Panc1 (cell line): ENCODE results near the gene TANC1. TPM values are rescaled to one million over a fixed set of nuclear protein-coding genes. Genes with fewer than 3 reads are reported as not detected.

Experiments used
- ATAC-seq: fragments of 200-7000 bp; cut with Tn5 transposase; 2 replicates; pipeline ENCODE4 v1.9.1; 2020; ENCODE audit warnings: mild to moderate bottlenecking, moderate library complexity
- BruUV-seq: library from RNA; stranded (reverse); fragments of 400-500 nt; replicated peaks from 2 replicates; lab custom pipeline; 2021; lab: Mats Ljungman, UMichigan
- CTCF ChIA-PET: fragments of 300-600 bp; sonication (Branson Sonifier 250); formaldehyde crosslinking; loops from one replicate; lab custom pipeline; 2022; ENCODE audit warnings: antibody characterized with exemption; lab: Charles Lee
- POLR2A ChIA-PET: fragments of 300-600 bp; sonication (Branson Sonifier 250); formaldehyde crosslinking; loops from one replicate; lab custom pipeline; 2022; ENCODE audit warnings: antibody characterized with exemption; lab: Charles Lee
- DNase-seq: peaks from one replicate; pipeline ENCODE4 v3.0.0-alpha.2; 2010; ENCODE audit warnings: low read depth, low spot score
- H3K27ac ChIP-seq: 2 replicates; pipeline ENCODE4 v1.5.1; 2011; ENCODE audit warnings: mild to moderate bottlenecking, low read length, inconsistent platforms
- H3K27me3 ChIP-seq: fragments of 200-500 bp; sonication (Bioruptor generic); 2 replicates; pipeline ENCODE4 v1.6.0; 2014; ENCODE audit warnings: low read length, inconsistent platforms; ENCODE audit not compliant: control insufficient read depth, insufficient read depth
- H3K36me3 ChIP-seq: fragments of 200-500 bp; sonication (Bioruptor generic); 2 replicates; pipeline ENCODE4 v1.5.1; 2014; ENCODE audit warnings: inconsistent platforms, mild to moderate bottlenecking, low read length, moderate library complexity; ENCODE audit not compliant: control insufficient read depth, insufficient read depth
- H3K4me1 ChIP-seq: 2 replicates; pipeline ENCODE4 v1.5.1; 2011; ENCODE audit warnings: inconsistent platforms, mild to moderate bottlenecking, low read length, moderate library complexity; ENCODE audit not compliant: control insufficient read depth, insufficient read depth
- H3K4me3 ChIP-seq, 2 experiments: 2 replicates each; pipeline ENCODE4 v1.5.1; 2011 to 2012; ENCODE audit warnings: low read depth in 2 of 2, low read length in 2 of 2, mild to moderate bottlenecking in 2 of 2, inconsistent platforms in 1 of 2, moderate library complexity in 1 of 2
- H3K9me3 ChIP-seq: fragments of 200-500 bp; sonication (Bioruptor generic); 2 replicates; pipeline ENCODE4 v1.5.1; 2014; ENCODE audit warnings: low read depth, mild to moderate bottlenecking, inconsistent platforms, low read length, moderate library complexity; ENCODE audit not compliant: control insufficient read depth, insufficient read depth
- CTCF ChIP-seq: fragments of 450-650 bp; IDR thresholded peaks from 2 replicates; pipeline ENCODE4 v1.5.1; 2017; ENCODE audit warnings: mild to moderate bottlenecking
- POLR2AphosphoS5 ChIP-seq: IDR thresholded peaks from 2 replicates; pipeline ENCODE4 v1.6.1; 2012; ENCODE audit warnings: mild to moderate bottlenecking, low read depth, low read length, moderate library complexity
- REST ChIP-seq, 2 experiments: IDR thresholded peaks; 2 replicates each; pipeline ENCODE4 v1.6.1; 2011 to 2012; ENCODE audit warnings: low read depth in 2 of 2, control low read depth in 1 of 2, low read length in 1 of 2, mild to moderate bottlenecking in 1 of 2, moderate library complexity in 1 of 2; ENCODE audit not compliant: insufficient read depth in 1 of 2
- SIN3A ChIP-seq: IDR thresholded peaks from 2 replicates; pipeline ENCODE4 v1.6.1; 2012; ENCODE audit warnings: low read depth, mild to moderate bottlenecking, low read length, moderate library complexity, borderline replicate concordance; ENCODE audit not compliant: insufficient read depth
- TCF7L2 ChIP-seq: IDR thresholded peaks from 2 replicates; pipeline ENCODE4 v1.6.1; 2011; ENCODE audit warnings: mild to moderate bottlenecking, low read depth, low read length, inconsistent platforms
- in situ Hi-C: cut with HindIII; loops from 2 replicates; pipeline ENCODE4 v1.10.0; 2016; ENCODE audit warnings: low sequenced_read_pairs, low pct_unique_long_range_greater_than_20kb
- intact Hi-C: fragments of 100-400 bp; cut with micrococcal nuclease; formaldehyde crosslinking; loops from one replicate; pipeline ENCODE4 v1.10.0; 2022; ENCODE audit not compliant: unreplicated experiment
- total RNA-seq: library from RNA; stranded (reverse); gene quantifications from one replicate; pipeline ENCODE4 v1.2.1, GENCODE V29; 2021; ENCODE audit not compliant: unreplicated experiment

The TANC1 gene
- total RNA-seq, 1 experiment from 2014 or later = 44.3 TPM

GRCh38 chr2:158962074-158962473, 6.4 kb upstream of the TANC1 start:
- Histone ChIP-seq H3K4me3 (no peak overlapping the region), H3K27ac (no peak overlapping the region), H3K9me3 (no peaks in the 10 kb centered on the region), H3K36me3 (no peaks in the 10 kb centered on the region), H3K27me3 (no peaks in the 10 kb centered on the region), H3K4me1 (peaks cover 9% of the 10 kb centered on the region)
- in situ Hi-C loops (no loop called here), intact Hi-C loops (no loop called here)
- no peak for ATAC-seq
- DNase-seq = no peak
- TF ChIP-seq CTCF (no peak), TCF7L2 (no peak), POLR2AphosphoS5 (no peak), SIN3A (no peak), REST (IDR thresholded peaks at IDR 0.05; ENCODE audit: insufficient read depth in 1 of 2, low read depth in 2 of 2, low read length in 1 of 2) (no peak)
- no TSS peak for BruUV-seq
- POLR2A ChIA-PET = interaction anchor here (0.7 kb wide), 1 partner anchor 72 kb away, joined by 10 read pairs; no protein-coding TSS in a partner anchor
- CTCF ChIA-PET = no interaction called here

- ATAC-seq (no peak), DNase-seq (no peak)
- no TSS peak for BruUV-seq
- in situ Hi-C loops = no loop called here
- Histone ChIP-seq H3K27me3 (no peaks in the 10 kb centered on the region), H3K36me3 (no peaks in the 10 kb centered on the region), H3K4me3 (no peak overlapping the region), H3K4me1 (peaks cover 14% of the 10 kb centered on the region), H3K9me3 (no peaks in the 10 kb centered on the region), H3K27ac (no peak overlapping the region)
- ChIA-PET POLR2A (interaction anchor here (0.6 kb wide), 1 partner anchor 50 kb away, joined by 6 read pairs; no protein-coding TSS in a partner anchor), CTCF (interaction anchor here (0.6 kb wide), 1 partner anchor 361 kb away, joined by 4 read pairs; no protein-coding TSS in a partner anchor)
- intact Hi-C loops = no loop called here
- TF ChIP-seq SIN3A = no peak
These were observed 5.4 kb upstream of the TANC1 start for GRCh38 chr2:158963071-158963470.

- ATAC-seq (no peak), DNase-seq (no peak)
- Histone ChIP-seq H3K4me1 (peaks cover 14% of the 10 kb centered on the region), H3K27me3 (no peaks in the 10 kb centered on the region), H3K27ac (no peak overlapping the region), H3K36me3 (peaks cover 6% of the 10 kb centered on the region; the same call in 1 of the 2 replicates), H3K4me3 (no peak overlapping the region), H3K9me3 (no peaks in the 10 kb centered on the region)
- ChIA-PET POLR2A (no interaction called here), CTCF (no interaction called here)
- no TSS peak for BruUV-seq
- TF ChIP-seq TCF7L2 (no peak), CTCF (no peak), POLR2AphosphoS5 (no peak), REST (IDR thresholded peaks at IDR 0.05; ENCODE audit: insufficient read depth in 1 of 2, low read depth in 2 of 2, low read length in 1 of 2) (no peak), SIN3A (no peak)
- intact Hi-C loops (loop anchor here (5.0 kb wide), 1 partner anchor 63 kb away; no protein-coding TSS in a partner anchor), in situ Hi-C loops (no loop called here)
These were observed 3.3 kb upstream of the TANC1 start for GRCh38 chr2:158965107-158965506.
